Measurements from ENCODE around the gene ANO9.

Gene ANO9

DNA sequence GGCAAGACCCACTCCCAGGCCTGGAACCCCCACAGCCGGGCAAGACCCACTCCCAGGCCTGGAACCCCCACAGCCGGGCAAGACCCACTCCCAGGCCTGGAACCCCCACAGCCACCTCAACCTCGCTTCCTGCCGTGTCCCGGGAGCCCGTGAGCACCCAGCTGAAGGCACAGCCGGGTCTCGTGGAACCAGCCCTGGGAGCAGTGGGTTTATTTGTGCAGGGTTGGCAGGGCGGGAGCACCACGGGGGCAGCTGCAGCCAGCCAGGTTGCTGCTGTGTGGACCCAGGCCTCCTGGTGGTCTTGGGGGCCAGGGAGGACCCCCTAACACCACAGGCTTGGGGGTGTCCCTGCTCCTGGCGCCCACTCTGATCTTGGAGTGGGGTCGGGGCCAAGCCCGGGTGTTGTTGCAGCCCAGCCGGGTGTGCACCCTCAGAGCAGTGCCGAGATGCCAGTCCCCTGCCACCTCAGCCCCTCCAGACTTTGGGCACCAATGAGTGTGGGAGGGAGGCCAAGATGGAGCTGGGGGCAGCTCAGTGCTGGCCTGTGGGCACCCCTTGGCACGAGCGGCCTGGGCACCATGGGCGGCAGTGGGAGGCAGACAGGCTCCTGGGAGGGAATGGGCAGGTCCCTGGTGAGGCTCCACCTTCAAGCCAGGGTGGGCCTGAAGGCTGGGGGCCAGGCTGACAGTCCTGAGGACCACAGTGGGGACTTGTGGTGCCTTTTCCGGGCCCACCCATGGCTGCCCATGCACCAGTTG lies 56.0 kb downstream of the ANO9 start:
- no peak overlapping the region for H3K27ac ChIP-seq
- TF ChIP-seq ZFX (IDR thresholded peaks at IDR 0.05) = no peak
- TF ChIP-seq, protein P1, sequence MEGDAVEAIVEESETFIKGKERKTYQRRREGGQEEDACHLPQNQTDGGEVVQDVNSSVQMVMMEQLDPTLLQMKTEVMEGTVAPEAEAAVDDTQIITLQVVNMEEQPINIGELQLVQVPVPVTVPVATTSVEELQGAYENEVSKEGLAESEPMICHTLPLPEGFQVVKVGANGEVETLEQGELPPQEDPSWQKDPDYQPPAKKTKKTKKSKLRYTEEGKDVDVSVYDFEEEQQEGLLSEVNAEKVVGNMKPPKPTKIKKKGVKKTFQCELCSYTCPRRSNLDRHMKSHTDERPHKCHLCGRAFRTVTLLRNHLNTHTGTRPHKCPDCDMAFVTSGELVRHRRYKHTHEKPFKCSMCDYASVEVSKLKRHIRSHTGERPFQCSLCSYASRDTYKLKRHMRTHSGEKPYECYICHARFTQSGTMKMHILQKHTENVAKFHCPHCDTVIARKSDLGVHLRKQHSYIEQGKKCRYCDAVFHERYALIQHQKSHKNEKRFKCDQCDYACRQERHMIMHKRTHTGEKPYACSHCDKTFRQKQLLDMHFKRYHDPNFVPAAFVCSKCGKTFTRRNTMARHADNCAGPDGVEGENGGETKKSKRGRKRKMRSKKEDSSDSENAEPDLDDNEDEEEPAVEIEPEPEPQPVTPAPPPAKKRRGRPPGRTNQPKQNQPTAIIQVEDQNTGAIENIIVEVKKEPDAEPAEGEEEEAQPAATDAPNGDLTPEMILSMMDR (conservative IDR thresholded peaks at IDR 0.05) = no peak

DNA sequence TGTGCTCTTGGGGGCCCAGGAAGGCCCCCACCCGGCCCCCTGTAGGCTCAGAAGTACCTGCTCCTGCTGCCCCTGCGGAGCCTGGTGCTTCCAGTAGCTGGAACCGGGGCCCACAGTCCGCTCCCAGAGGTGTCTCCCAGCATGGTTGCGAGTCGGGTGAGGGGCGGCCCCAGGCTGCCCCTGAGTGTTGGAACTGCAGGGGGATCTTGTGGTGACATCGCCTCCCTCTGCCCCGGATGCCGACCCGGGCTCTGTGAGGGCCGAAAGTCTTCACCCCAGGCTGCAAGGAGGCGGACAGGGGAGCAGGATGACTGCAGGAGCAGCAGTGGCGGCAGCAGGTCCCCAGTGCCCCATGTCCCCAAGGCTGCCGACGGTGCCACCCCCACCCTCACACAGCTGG lies 57.3 kb downstream of the ANO9 start:
- no peak overlapping the region for H3K27ac ChIP-seq
- TF ChIP-seq ZFX (IDR thresholded peaks at IDR 0.05) = no peak
- TF ChIP-seq, protein P1 (conservative IDR thresholded peaks at IDR 0.05) = no peak

DNA sequence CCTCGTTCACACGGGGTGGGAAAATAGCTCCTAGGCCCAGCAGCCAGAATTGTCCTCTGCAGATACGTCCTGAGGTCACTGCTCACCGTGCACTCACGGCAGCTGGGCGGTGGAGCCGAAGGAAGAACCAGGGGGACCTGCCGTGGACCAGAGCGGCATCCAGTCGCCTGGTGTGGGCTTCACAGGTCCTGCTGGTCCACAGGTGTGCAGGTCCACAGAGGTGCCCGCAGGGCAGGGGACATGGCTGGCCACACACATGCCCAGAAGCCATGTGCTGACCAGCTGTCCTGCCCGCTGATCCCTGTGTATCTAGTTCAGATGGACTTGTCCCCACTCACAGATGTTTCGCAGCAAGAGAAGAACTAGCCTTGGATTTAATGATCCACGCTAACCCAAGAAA lies 58.4 kb downstream of the ANO9 start:
- H3K27ac ChIP-seq = no peak overlapping the region
- TF ChIP-seq ZFX (IDR thresholded peaks at IDR 0.05) = no peak
- TF ChIP-seq, protein P1 (conservative IDR thresholded peaks at IDR 0.05) = no peak

DNA sequence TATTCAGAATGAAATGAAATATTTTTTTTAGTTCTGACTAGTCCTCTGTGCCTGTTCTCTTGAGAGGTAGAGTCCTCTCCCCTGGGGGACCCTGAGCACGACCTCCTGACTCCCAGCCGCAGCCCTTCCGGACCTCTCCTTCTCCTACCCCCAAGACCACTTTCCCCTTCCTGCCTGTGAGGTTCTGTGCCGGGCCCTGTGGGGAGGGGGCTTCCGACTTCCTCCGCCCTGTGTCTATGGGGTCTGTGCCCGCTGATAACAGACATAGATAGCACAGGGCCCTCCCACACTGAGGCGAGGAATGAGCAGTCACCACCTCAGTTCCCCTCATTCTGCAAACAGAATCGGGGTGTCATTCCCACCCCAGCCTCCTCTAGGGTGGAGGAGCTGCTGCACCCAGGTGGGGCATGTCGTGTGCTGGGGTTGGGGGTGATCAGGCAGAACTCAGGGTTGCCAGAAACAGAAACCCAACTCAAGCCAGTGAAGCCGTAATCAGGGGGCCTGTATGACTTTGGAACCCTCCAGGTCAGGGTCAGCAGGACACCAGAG lies 59.7 kb downstream of the ANO9 start:
- no peak for TF ChIP-seq ZFX (IDR thresholded peaks at IDR 0.05)
- TF ChIP-seq, protein P1 (conservative IDR thresholded peaks at IDR 0.05) = no peak
- H3K27ac ChIP-seq = no peak overlapping the region

DNA sequence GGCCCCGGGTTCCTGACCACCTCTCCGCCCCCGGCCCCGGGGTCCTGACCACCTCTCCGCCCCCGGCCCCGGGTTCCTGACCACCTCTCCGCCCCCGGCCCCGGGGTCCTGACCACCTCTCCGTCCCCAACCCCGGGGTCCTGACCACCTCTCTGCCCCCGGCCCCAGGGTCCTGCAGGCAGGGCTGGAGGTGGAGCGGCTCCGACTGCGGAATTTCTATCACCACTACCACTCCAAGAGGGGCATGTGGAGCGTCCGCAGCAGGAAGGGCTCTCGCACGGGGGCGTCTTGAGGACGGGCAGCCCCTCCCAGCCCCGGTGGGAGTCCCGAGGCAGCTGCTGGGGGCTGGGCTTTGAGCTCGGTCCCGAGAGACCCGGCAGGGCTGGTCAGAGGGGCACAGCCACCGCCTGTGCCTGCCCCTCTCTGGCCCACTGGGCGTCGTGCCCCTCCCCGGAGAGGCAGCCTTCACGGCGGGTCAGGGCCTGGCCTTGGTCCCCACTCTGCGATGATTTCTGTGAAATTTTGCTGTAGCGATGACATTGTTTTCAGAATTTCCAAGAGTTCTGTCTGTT lies 60.2 kb downstream of the ANO9 start:
- no peak overlapping the region for H3K27ac ChIP-seq
- no peak for TF ChIP-seq ZFX (IDR thresholded peaks at IDR 0.05)
- TF ChIP-seq, protein P1 (conservative IDR thresholded peaks at IDR 0.05) = no peak

DNA sequence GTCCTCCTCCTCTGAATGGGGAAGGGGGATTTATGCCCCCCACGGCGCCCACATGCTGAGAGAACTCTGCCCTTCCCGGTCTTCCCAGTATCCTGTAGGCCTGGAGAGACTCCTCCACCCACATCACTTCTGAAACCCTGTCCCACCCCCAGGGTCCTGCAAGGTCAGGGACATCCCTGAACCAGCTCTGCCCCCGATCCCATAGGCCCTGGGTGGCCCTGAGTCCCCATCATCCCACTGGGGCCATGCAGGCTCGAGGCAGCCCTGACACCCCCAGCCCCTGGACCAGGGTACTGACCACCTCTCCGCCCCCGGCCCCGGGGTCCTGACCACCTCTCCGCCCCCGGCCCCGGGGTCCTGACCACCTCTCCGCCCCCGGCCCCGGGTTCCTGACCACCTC lies 60.8 kb downstream of the ANO9 start:
- H3K27ac ChIP-seq = no peak overlapping the region
- TF ChIP-seq, protein P1 (conservative IDR thresholded peaks at IDR 0.05) = no peak
- TF ChIP-seq ZFX (IDR thresholded peaks at IDR 0.05) = no peak

DNA sequence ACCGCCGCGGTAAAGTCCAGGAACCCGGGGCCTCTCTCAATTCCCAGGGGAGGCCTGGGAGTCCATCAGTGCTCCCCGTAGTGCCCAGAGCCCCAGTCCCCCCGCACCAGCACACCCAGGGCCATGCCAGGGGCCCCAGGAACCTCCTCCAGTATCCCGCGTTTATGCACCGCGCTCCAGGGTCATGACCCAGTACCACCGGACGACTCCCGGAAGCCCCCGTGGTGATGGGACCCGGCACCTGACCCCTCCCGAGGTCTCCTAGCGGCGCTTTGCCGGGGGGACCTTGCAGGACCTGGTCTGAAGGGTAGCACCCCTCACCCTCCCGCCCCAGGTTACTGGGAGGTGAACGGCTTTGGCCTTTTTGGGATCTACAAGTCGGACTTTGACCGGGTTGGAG lies 61.3 kb downstream of the ANO9 start:
- no peak overlapping the region for H3K27ac ChIP-seq
- TF ChIP-seq, protein P1 (conservative IDR thresholded peaks at IDR 0.05) = no peak
- no peak for TF ChIP-seq ZFX (IDR thresholded peaks at IDR 0.05)
